Smooth muscle cell (in vitro differentiated cells): ENCODE data around the gene NSD2. TPM values are rescaled to one million over a fixed set of nuclear protein-coding genes. Genes with fewer than 3 reads are reported as not detected.

Experiments used
- DNase-seq: peaks from one replicate; lab custom pipeline; 2025; ENCODE audit not compliant: unreplicated experiment; lab: John Stamatoyannopoulos, UW
- H2AFZ ChIP-seq: fragments of 200-600 bp; sonication (generic); 2 replicates; pipeline ENCODE4 v1.6.0; 2016; ENCODE audit warnings: antibody characterized with exemption, low read depth, mild to moderate bottlenecking
- H3F3A ChIP-seq: fragments of 200-600 bp; sonication (generic); 2 replicates; pipeline ENCODE4 v1.6.0; 2017; ENCODE audit warnings: antibody characterized with exemption, low read depth
- H3K27ac ChIP-seq: fragments of 200-600 bp; sonication (generic); 2 replicates; pipeline ENCODE4 v1.5.1; 2016; ENCODE audit warnings: low read depth, mild to moderate bottlenecking
- H3K27me3 ChIP-seq: fragments of 200-600 bp; sonication (generic); 2 replicates; pipeline ENCODE4 v1.6.1; 2016; ENCODE audit warnings: low read depth, mild to moderate bottlenecking
- H3K36me3 ChIP-seq: fragments of 200-600 bp; sonication (generic); 2 replicates; pipeline ENCODE4 v1.5.1; 2016; ENCODE audit warnings: low read depth
- H3K4me1 ChIP-seq: fragments of 200-600 bp; sonication (generic); 2 replicates; pipeline ENCODE4 v1.5.1; 2016; ENCODE audit warnings: low read depth
- H3K4me2 ChIP-seq: fragments of 200-600 bp; sonication (generic); 2 replicates; pipeline ENCODE4 v1.6.0; 2016; ENCODE audit warnings: mild to moderate bottlenecking
- H3K4me3 ChIP-seq: fragments of 200-600 bp; sonication (generic); 2 replicates; pipeline ENCODE4 v1.5.1; 2016; ENCODE audit warnings: mild to moderate bottlenecking
- H3K79me2 ChIP-seq: fragments of 200-600 bp; sonication (generic); 2 replicates; pipeline ENCODE4 v1.6.0; 2016; ENCODE audit warnings: low read depth, mild to moderate bottlenecking
- H3K9ac ChIP-seq: fragments of 200-600 bp; sonication (generic); 2 replicates; pipeline ENCODE4 v1.6.0; 2016; ENCODE audit warnings: low read depth
- H3K9me3 ChIP-seq: fragments of 200-600 bp; sonication (generic); replicated peaks from 2 replicates; pipeline ENCODE4 v1.5.1; 2016; ENCODE audit warnings: low read depth
- H4K20me1 ChIP-seq: fragments of 200-600 bp; sonication (generic); 2 replicates; pipeline ENCODE4 v1.6.0; 2016; ENCODE audit warnings: low read depth
- WGBS: methylation state at CpG from one replicate; pipeline ENCODE4 v1.1.7; 2016; ENCODE audit warnings: low lambda C conversion rate; 5-methylcytosine and 5-hydroxymethylcytosine counted together
- polyA plus RNA-seq: library from polyadenylated mRNA; unstranded; fragments of >200 nt; fragmentation: Nextera tagmentation; extraction: Ambion mirVana; gene quantifications from 2 replicates; pipeline ENCODE4 v1.2.1, GENCODE V29; 2016
- total RNA-seq: library from RNA; depleted of rRNA; stranded (reverse); fragments of >200 nt; gene quantifications from 2 replicates; pipeline ENCODE4 v1.2.3, GENCODE V29; 2014
- TF ChIP-seq, protein P1 (sequence below): fragments of 200-600 bp; sonication (generic); IDR thresholded peaks from 2 replicates; pipeline ENCODE4 v1.5.1; 2017; ENCODE audit warnings: borderline replicate concordance, mild to moderate bottlenecking, antibody characterized with exemption; ENCODE audit not compliant: insufficient read depth, poor library complexity, severe bottlenecking

The NSD2 gene
- total and polyA plus RNA-seq, 2 experiments from 2014 or later, result 13.0 to 15.0 TPM

DNA sequence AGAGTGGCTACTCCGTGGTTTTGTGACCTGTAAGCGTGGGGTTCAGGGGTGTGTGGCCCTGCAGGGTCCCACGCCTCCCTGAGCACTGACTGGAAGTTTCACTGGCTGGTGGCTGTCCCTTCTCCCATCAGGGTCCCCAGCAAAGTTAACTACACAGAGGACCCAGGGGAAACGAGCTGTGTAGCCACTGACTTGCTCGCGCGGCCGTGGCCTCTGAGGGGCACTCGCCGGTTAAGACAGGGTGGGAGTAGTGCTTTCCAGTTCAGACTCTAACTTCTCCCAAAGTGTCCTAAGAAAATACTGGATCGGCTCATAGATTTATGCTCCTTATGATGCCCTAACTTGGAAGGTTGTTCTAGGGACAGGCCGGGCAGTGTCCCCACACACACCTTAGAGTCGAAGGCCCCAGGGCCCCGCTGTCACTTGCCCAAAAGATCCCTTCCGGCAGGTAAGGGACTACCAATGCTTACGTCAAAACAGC lies 109.4 kb downstream of the NSD2 start:
- Histone ChIP-seq H3K9me3 (no peaks in the 10 kb centered on the region), H3K4me1 (no peaks in the 10 kb centered on the region), H3K27ac (no peak overlapping the region), H3F3A (no peaks in the 10 kb centered on the region), H3K4me2 (no peak overlapping the region), H3K79me2 (no peaks in the 10 kb centered on the region), H3K9ac (no peak overlapping the region), H2AFZ (no peak overlapping the region), H3K27me3 (no peaks in the 10 kb centered on the region), H3K4me3 (no peak overlapping the region), H4K20me1 (no peaks in the 10 kb centered on the region), H3K36me3 (no peaks in the 10 kb centered on the region)
- WGBS, result 96% methylated on average over 16 of the region's 16 CpGs
- DNase-seq, result no peak
- TF ChIP-seq, protein P1, sequence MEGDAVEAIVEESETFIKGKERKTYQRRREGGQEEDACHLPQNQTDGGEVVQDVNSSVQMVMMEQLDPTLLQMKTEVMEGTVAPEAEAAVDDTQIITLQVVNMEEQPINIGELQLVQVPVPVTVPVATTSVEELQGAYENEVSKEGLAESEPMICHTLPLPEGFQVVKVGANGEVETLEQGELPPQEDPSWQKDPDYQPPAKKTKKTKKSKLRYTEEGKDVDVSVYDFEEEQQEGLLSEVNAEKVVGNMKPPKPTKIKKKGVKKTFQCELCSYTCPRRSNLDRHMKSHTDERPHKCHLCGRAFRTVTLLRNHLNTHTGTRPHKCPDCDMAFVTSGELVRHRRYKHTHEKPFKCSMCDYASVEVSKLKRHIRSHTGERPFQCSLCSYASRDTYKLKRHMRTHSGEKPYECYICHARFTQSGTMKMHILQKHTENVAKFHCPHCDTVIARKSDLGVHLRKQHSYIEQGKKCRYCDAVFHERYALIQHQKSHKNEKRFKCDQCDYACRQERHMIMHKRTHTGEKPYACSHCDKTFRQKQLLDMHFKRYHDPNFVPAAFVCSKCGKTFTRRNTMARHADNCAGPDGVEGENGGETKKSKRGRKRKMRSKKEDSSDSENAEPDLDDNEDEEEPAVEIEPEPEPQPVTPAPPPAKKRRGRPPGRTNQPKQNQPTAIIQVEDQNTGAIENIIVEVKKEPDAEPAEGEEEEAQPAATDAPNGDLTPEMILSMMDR, result no peak

DNA sequence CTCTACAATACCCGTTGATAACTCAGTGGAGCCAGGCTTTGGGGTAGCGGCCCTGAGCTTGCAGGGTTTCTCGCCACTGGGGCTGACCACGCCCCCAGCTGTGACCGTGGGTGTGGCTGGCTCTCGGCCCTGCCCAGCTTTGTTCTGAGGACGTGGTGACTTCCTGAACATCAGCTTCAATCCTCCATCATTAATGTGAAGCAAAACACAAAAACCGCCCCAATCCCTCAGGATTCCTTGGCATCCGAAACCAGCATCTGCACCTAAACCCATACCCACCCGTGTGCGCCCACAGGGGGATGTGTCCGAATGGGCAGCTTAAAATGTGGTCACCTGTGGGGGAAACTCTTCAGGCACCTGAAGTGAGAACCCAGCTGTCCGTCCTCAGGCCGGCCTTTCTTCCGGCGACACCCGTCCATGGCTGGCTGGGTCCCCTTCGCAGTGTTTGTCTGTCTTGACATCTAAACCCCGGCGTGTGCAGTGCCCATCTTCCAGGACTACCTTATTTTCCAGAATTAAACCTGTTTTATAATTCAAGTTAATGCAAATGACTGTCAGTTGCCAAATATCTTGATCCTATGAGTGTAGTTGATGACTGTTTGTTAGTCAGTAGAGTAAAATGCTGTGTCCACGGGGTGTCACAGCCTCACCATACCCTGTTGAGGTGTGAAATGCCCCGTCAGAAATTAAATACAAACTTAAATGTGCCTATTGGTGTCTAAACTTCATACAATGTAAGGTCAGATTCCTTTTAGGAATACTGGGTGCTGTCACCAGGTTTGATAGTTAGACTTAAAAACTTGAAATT lies 110.3 kb downstream of the NSD2 start:
- Histone ChIP-seq H3K36me3 (no peaks in the 10 kb centered on the region), H3K9me3 (no peaks in the 10 kb centered on the region), H3K4me2 (no peak overlapping the region), H3K4me1 (no peaks in the 10 kb centered on the region), H3K27ac (no peak overlapping the region), H3K27me3 (no peaks in the 10 kb centered on the region), H2AFZ (no peak overlapping the region), H3K4me3 (no peak overlapping the region), H3K79me2 (no peaks in the 10 kb centered on the region), H3F3A (no peaks in the 10 kb centered on the region), H3K9ac (no peak overlapping the region), H4K20me1 (no peaks in the 10 kb centered on the region)
- WGBS, result 92% methylated on average over 22 of the region's 22 CpGs
- TF ChIP-seq, protein P1, result no peak
- no peak for DNase-seq

DNA sequence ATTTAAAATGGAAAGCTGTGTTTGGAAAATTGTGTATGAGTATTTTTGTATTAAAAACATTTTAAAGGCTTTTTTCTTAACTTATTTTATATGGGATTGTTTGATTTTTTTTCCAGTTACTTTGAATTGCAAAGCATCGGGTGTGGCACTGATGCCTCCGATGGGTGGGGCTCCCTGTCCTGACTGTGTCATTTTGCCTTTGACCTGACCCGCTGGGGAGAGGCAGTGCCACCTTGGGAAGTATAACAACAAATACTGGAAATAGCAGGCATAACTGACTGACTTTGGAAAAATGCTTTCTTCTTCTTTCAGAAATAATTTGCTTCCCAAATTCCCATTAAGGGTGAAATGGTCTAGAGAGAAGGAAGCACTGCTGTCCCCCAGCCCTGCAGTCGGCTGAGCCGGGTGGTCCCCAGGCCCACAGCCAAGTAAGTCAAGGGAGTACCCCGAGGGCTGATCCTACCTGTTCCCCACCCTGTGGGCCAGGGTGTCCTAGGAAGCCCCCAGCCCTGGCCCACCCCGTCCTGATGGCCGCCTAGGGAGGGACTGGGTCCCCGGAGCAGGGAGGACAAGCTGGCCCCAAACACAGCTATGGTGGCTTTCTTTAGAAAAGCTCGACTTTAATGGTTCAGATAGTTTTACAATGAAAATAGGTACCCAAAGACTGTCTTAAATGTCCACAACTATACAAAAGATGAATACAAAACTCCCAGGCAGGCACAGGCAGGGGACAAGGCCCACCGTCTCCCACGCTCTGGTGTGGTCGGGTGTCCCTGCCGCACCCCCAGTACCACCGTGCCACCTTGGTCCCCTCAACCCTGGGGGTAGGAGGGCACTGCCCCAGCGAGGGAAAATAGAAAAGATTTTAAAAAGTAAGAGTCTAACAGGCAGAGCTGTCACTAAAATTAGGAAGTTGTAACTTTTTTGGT lies 111.2 kb downstream of the NSD2 start:
- Histone ChIP-seq H3K36me3 (no peaks in the 10 kb centered on the region), H3K79me2 (no peaks in the 10 kb centered on the region), H3K27ac (no peak overlapping the region), H3K9ac (no peak overlapping the region), H3K4me1 (no peaks in the 10 kb centered on the region), H3K4me3 (no peak overlapping the region), H3K27me3 (no peaks in the 10 kb centered on the region), H4K20me1 (no peaks in the 10 kb centered on the region), H3K4me2 (no peak overlapping the region), H3F3A (no peaks in the 10 kb centered on the region), H2AFZ (no peak overlapping the region), H3K9me3 (no peaks in the 10 kb centered on the region)
- DNase-seq, result no peak
- TF ChIP-seq, protein P1, result no peak
- 96% methylated on average over 16 of the region's 16 CpGs for WGBS
